SK-N-MC (cell line): Measurements from ENCODE around the gene TMEM33.

Experiments
- EZH2 ChIP-seq: fragments of 200-600 bp; sonication (generic); IDR thresholded peaks from one replicate; pipeline ENCODE4 v1.6.1; 2017; ENCODE audit warnings: antibody characterized with exemption
- POLR2AphosphoS5 ChIP-seq: IDR thresholded peaks from 2 replicates; pipeline ENCODE4 v1.6.1; 2012; ENCODE audit warnings: mild to moderate bottlenecking, low read depth, low read length, borderline replicate concordance

DNA sequence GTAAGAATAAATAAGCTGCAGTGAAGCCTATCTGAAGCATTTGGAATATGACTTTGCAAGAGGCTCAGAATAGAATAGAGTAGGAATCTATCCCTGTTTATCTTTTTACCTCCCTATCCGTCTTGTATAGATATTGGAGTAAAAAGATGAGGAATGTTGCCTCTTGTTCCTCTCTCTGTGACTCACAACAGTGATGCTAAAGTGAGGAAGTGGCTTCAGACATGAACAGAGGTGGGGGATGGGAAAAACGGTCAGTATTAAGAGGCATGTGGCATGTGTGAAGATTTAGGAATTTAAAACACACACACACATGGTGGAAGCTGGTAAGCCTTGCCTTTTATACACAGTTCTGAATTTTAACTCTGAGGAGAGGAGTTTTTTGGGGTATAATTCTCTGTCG lies 42.5 kb downstream of the TMEM33 start:
- no peak for TF ChIP-seq POLR2AphosphoS5
- TF ChIP-seq EZH2 = no peak
